Thymus (tissue), 2 donors: ENCODE data around the gene MRPL51. TPM values are rescaled to one million over a fixed set of nuclear protein-coding genes. Genes with fewer than 3 reads are reported as not detected.

Source experiments
- polyA plus RNA-seq: library from polyadenylated mRNA; stranded (reverse); fragments of 200-250 nt; gene quantifications from one replicate; pipeline ENCODE4 v1.2.3, GENCODE V29; 2013
- total RNA-seq: library from RNA; stranded (reverse); fragments of 120-200 nt; gene quantifications from one replicate; pipeline ENCODE4 v1.2.4, GENCODE V29; 2013
- donor health status: healthy.

MRPL51 gene
- total and polyA plus RNA-seq, 2 donors: 136 to 252 TPM

Other genes with a start within 250 kb of the MRPL51 start
- 0.61 TPM for gene PLEKHG6, start 182.6 kb downstream of the MRPL51 start, total RNA-seq
- 7.5 TPM for gene PLEKHG6, start 182.6 kb downstream of the MRPL51 start, polyA plus RNA-seq
- 29.8 TPM for gene TNFRSF1A, start 151.2 kb downstream of the MRPL51 start, total RNA-seq
- 61.6 TPM for gene TNFRSF1A, start 151.2 kb downstream of the MRPL51 start, polyA plus RNA-seq
- 0.61 TPM for gene SCNN1A, start 117.7 kb downstream of the MRPL51 start, total RNA-seq
- 28.9 TPM for gene SCNN1A, start 117.7 kb downstream of the MRPL51 start, polyA plus RNA-seq
- 8.9 TPM for gene LTBR, start 109.1 kb downstream of the MRPL51 start, total RNA-seq
- gene LTBR, start 109.1 kb downstream of the MRPL51 start, polyA plus RNA-seq: 33.3 TPM
- gene CD27, start 48.3 kb downstream of the MRPL51 start, total RNA-seq: 42.3 TPM
- 75.4 TPM for gene CD27, start 48.3 kb downstream of the MRPL51 start, polyA plus RNA-seq
- 60.6 TPM for gene TAPBPL, start 41.2 kb downstream of the MRPL51 start, total RNA-seq
- 28.6 TPM for gene TAPBPL, start 41.2 kb downstream of the MRPL51 start, polyA plus RNA-seq
- 8.9 TPM for gene VAMP1, start 22.6 kb downstream of the MRPL51 start, total RNA-seq
- gene VAMP1, start 22.6 kb downstream of the MRPL51 start, polyA plus RNA-seq: 17.2 TPM
- 69.6 TPM for gene NCAPD2, start 840 bp upstream of the MRPL51 start, total RNA-seq
- gene NCAPD2, start 840 bp upstream of the MRPL51 start, polyA plus RNA-seq: 18.8 TPM
- 3,026 TPM for gene GAPDH, start 41.3 kb upstream of the MRPL51 start, total RNA-seq
- 1,220 TPM for gene GAPDH, start 41.3 kb upstream of the MRPL51 start, polyA plus RNA-seq
- gene IFFO1, start 62.8 kb upstream of the MRPL51 start, total RNA-seq: 6.7 TPM
- gene IFFO1, start 62.8 kb upstream of the MRPL51 start, polyA plus RNA-seq: 52.0 TPM
- gene NOP2, start 75.0 kb upstream of the MRPL51 start, total RNA-seq: 31.1 TPM
- 45.5 TPM for gene NOP2, start 75.0 kb upstream of the MRPL51 start, polyA plus RNA-seq
- 177 TPM for gene CHD4, start 114.1 kb upstream of the MRPL51 start, total RNA-seq
- 230 TPM for gene CHD4, start 114.1 kb upstream of the MRPL51 start, polyA plus RNA-seq
- gene LPAR5, start 142.7 kb upstream of the MRPL51 start, total RNA-seq: 2.4 TPM
- 3.2 TPM for gene LPAR5, start 142.7 kb upstream of the MRPL51 start, polyA plus RNA-seq
- gene ACRBP, start 154.2 kb upstream of the MRPL51 start, total RNA-seq: 2.0 TPM
- gene ACRBP, start 154.2 kb upstream of the MRPL51 start, polyA plus RNA-seq: 10.5 TPM
- gene ING4, start 169.9 kb upstream of the MRPL51 start, total RNA-seq: 74.0 TPM
- 70.0 TPM for gene ING4, start 169.9 kb upstream of the MRPL51 start, polyA plus RNA-seq
- 17.2 TPM for gene ZNF384, start 196.1 kb upstream of the MRPL51 start, total RNA-seq
- gene ZNF384, start 196.1 kb upstream of the MRPL51 start, polyA plus RNA-seq: 39.3 TPM
- 0.09 TPM for gene PIANP, start 207.6 kb upstream of the MRPL51 start, total RNA-seq
- gene PIANP, start 207.6 kb upstream of the MRPL51 start, polyA plus RNA-seq: 0.23 TPM
- 28.0 TPM for gene COPS7A, start 230.8 kb upstream of the MRPL51 start, total RNA-seq
- gene COPS7A, start 230.8 kb upstream of the MRPL51 start, polyA plus RNA-seq: 39.8 TPM